HAP-1 (cell line): Measurements from ENCODE around the gene IRF6.
"Not testable (repeated sequence)": the region's sequence is repeated elsewhere in the genome, so short reads cannot be mapped to it uniquely, and the experiment has no call there.

Experiments used
- DNase-seq, 2 experiments: peaks; one replicate each; pipeline ENCODE4 v3.0.0-alpha.2; 2016 to 2020; ENCODE audit warnings: low spot score in 2 of 2
- H3K27me3 ChIP-seq: fragments of 250-450 bp; sonication (Bioruptor Pico); 2 replicates; pipeline ENCODE4 v1.5.1; 2020; ENCODE audit warnings: low read depth, mild to moderate bottlenecking, moderate library complexity
- H3K36me3 ChIP-seq: fragments of 250-450 bp; sonication (Bioruptor Pico); replicated peaks from 2 replicates; pipeline ENCODE4 v1.5.1; 2020; ENCODE audit warnings: mild to moderate bottlenecking
- H3K4me1 ChIP-seq: fragments of 250-450 bp; sonication (Bioruptor Pico); 2 replicates; pipeline ENCODE4 v1.5.1; 2020; ENCODE audit warnings: mild to moderate bottlenecking
- H3K4me3 ChIP-seq: fragments of 250-450 bp; sonication (Bioruptor Pico); 2 replicates; pipeline ENCODE4 v1.5.1; 2020; ENCODE audit warnings: mild to moderate bottlenecking, moderate library complexity
- H3K9me3 ChIP-seq: fragments of 250-450 bp; sonication (Bioruptor Pico); 2 replicates; pipeline ENCODE4 v1.5.1; 2020; ENCODE audit warnings: mild to moderate bottlenecking, moderate library complexity
- in situ Hi-C: fragments of 300-500 bp; cut with MboI; formaldehyde crosslinking; loops from 3 replicates; pipeline ENCODE4 v1.14.3; 2020; ENCODE audit warnings: low sequenced_read_pairs, inconsistent platforms, mixed read lengths

IRF6 gene

GRCh38 chr1:209815490-209815889 lies 9.5 kb upstream of the IRF6 start:
- Histone ChIP-seq H3K36me3 (no peaks in the 10 kb centered on the region), H3K4me1 (no peaks in the 10 kb centered on the region), H3K9me3 (no peaks in the 10 kb centered on the region), H3K27me3 (peaks cover 10% of the 10 kb centered on the region; the same call in 1 of the 2 replicates), H3K4me3 (no peak overlapping the region)
- DNase-seq: no peak
- in situ Hi-C loops: no loop called here

GRCh38 chr1:209813902-209814301 lies 8.0 kb upstream of the IRF6 start:
- no peaks in the 10 kb centered on the region for H3K4me1 ChIP-seq
- 0 out of 2 replicates have a peak, but pooled peaks cover 5% of the 10 kb centered on the region for H3K27me3 ChIP-seq
- H3K36me3 ChIP-seq: no peaks in the 10 kb centered on the region
- no peak overlapping the region for H3K4me3 ChIP-seq
- in situ Hi-C loops: no loop called here
- H3K9me3 ChIP-seq: no peaks in the 10 kb centered on the region
- DNase-seq: no peak

GRCh38 chr1:209810783-209811182 lies 4.8 kb upstream of the IRF6 start:
- H3K4me3 ChIP-seq: no peak overlapping the region
- no peak for DNase-seq
- H3K9me3 ChIP-seq: no peaks in the 10 kb centered on the region
- in situ Hi-C loops: no loop called here
- H3K36me3 ChIP-seq: no peaks in the 10 kb centered on the region
- 0 out of 2 replicates have a peak, but pooled peaks cover 3% of the 10 kb centered on the region for H3K27me3 ChIP-seq
- no peaks in the 10 kb centered on the region for H3K4me1 ChIP-seq

- in situ Hi-C loops: no loop called here
- no peaks in the 10 kb centered on the region for H3K36me3 ChIP-seq
- no peak overlapping the region for H3K4me3 ChIP-seq
- no peaks in the 10 kb centered on the region for H3K9me3 ChIP-seq
- H3K27me3 ChIP-seq: no peaks in the 10 kb centered on the region
- H3K4me1 ChIP-seq: no peaks in the 10 kb centered on the region
- no peak for DNase-seq
These were observed 3.7 kb upstream of the IRF6 start for GRCh38 chr1:209809611-209810010.

- Histone ChIP-seq H3K36me3 (no peaks in the 10 kb centered on the region), H3K9me3 (no peaks in the 10 kb centered on the region), H3K4me1 (no peaks in the 10 kb centered on the region), H3K27me3 (no peaks in the 10 kb centered on the region; the same call in 1 of the 2 replicates), H3K4me3 (no peak overlapping the region)
- no peak for DNase-seq
- in situ Hi-C loops: no loop called here
These were observed 2.2 kb upstream of the IRF6 start for GRCh38 chr1:209808059-209808581.

GRCh38 chr1:209807509-209807908 lies 1.6 kb upstream of the IRF6 start:
- no peaks in the 10 kb centered on the region for H3K9me3 ChIP-seq

GRCh38 chr1:209805341-209805781 lies 581 bp downstream of the IRF6 start:
- in situ Hi-C loops: no loop called here
- Histone ChIP-seq H3K9me3 (no peaks in the 10 kb centered on the region), H3K4me1 (no peaks in the 10 kb centered on the region), H3K4me3 (no peak overlapping the region), H3K27me3 (no peaks in the 10 kb centered on the region; the same call in 1 of the 2 replicates), H3K36me3 (no peaks in the 10 kb centered on the region)
- no peak for DNase-seq

More at GRCh38 chr1:209807509-209807908, 1.6 kb upstream of the IRF6 start:
- Histone ChIP-seq H3K36me3 (no peaks in the 10 kb centered on the region), H3K4me3 (no peak overlapping the region), H3K27me3 (no peaks in the 10 kb centered on the region; the same call in 1 of the 2 replicates), H3K4me1 (no peaks in the 10 kb centered on the region)
- in situ Hi-C loops: no loop called here
- DNase-seq: no peak

GRCh38 chr1:209803568-209803967 lies 2.4 kb downstream of the IRF6 start:
- H3K9me3 ChIP-seq: no peaks in the 10 kb centered on the region
- H3K36me3 ChIP-seq: no peaks in the 10 kb centered on the region
- in situ Hi-C loops: no loop called here
- H3K4me3 ChIP-seq: no peak overlapping the region
- no peaks in the 10 kb centered on the region for H3K4me1 ChIP-seq
- H3K27me3 ChIP-seq: no peaks in the 10 kb centered on the region; the same call in 1 of the 2 replicates
- no peak for DNase-seq

GRCh38 chr1:209802780-209803152 lies 3.2 kb downstream of the IRF6 start:
- DNase-seq: no peak

GRCh38 chr1:209802117-209802779 lies 3.7 kb downstream of the IRF6 start:
- no peaks in the 10 kb centered on the region; the same call in 1 of the 2 replicates for H3K27me3 ChIP-seq
- H3K9me3 ChIP-seq: no peaks in the 10 kb centered on the region
- H3K36me3 ChIP-seq: no peaks in the 10 kb centered on the region
- no peaks in the 10 kb centered on the region for H3K4me1 ChIP-seq
- no peak for DNase-seq
- no peak overlapping the region for H3K4me3 ChIP-seq
- in situ Hi-C loops: no loop called here

More at GRCh38 chr1:209802780-209803152, 3.2 kb downstream of the IRF6 start:
- in situ Hi-C loops: no loop called here
- Histone ChIP-seq H3K4me3 (no peak overlapping the region), H3K27me3 (no peaks in the 10 kb centered on the region; the same call in 1 of the 2 replicates), H3K9me3 (no peaks in the 10 kb centered on the region), H3K4me1 (no peaks in the 10 kb centered on the region), H3K36me3 (no peaks in the 10 kb centered on the region)

GRCh38 chr1:209800984-209801834 lies 4.7 kb downstream of the IRF6 start:
- no peaks in the 10 kb centered on the region for H3K36me3 ChIP-seq
- H3K27me3 ChIP-seq: no peaks in the 10 kb centered on the region; the same call in 1 of the 2 replicates
- in situ Hi-C loops: no loop called here
- no peaks in the 10 kb centered on the region for H3K9me3 ChIP-seq
- no peaks in the 10 kb centered on the region for H3K4me1 ChIP-seq
- no peak overlapping the region for H3K4me3 ChIP-seq
- DNase-seq: no peak

- DNase-seq: no peak
- no peaks in the 10 kb centered on the region for H3K4me1 ChIP-seq
- H3K27me3 ChIP-seq: no peaks in the 10 kb centered on the region
- no peak overlapping the region for H3K4me3 ChIP-seq
- H3K9me3 ChIP-seq: no peaks in the 10 kb centered on the region
- no peaks in the 10 kb centered on the region for H3K36me3 ChIP-seq
- in situ Hi-C loops: no loop called here
These were observed 7.8 kb downstream of the IRF6 start for GRCh38 chr1:209797978-209798639.

GRCh38 chr1:209793711-209794110 lies 12.2 kb downstream of the IRF6 start:
- H3K36me3 ChIP-seq, H3K4me3 ChIP-seq, H3K27me3 ChIP-seq, in situ Hi-C loops, H3K4me1 ChIP-seq, H3K9me3 ChIP-seq, DNase-seq: not testable (repeated sequence)
